Heart right ventricle (tissue), 16 donors: Measurements from ENCODE around the gene F5. TPM values are rescaled to one million over a fixed set of nuclear protein-coding genes. Genes with fewer than 3 reads are reported as not detected.
"Not testable (repeated sequence)": the region's sequence is repeated elsewhere in the genome, so short reads cannot be mapped to it uniquely, and the experiment has no call there.

ENCODE experiments used
- ATAC-seq, 8 donors: fragments of 200-7000 bp; cut with Tn5 transposase; one replicate each; pipeline ENCODE4 v1.9.1; 2020; ENCODE audit warnings: mild to moderate bottlenecking in 8 of 8, moderate library complexity in 8 of 8, moderate number of reproducible peaks in 1 of 8
- DNase-seq, 2 donors: peaks; one replicate each; pipeline ENCODE4 v3.0.0-alpha.2; 2020
- H3K27ac ChIP-seq, 10 donors: fragments of 200-600 bp; sonication (generic) in 2 of 10; one replicate each; pipeline versions ENCODE4 v1.5.0 to v1.8.0; 2020 to 2022; ENCODE audit warnings: mild to moderate bottlenecking in 3 of 10
- H3K27me3 ChIP-seq, 7 donors: fragments of 200-600 bp; one replicate each; pipeline ENCODE4 v1.8.0; 2021 to 2022; ENCODE audit warnings: mild to moderate bottlenecking in 2 of 7
- H3K36me3 ChIP-seq, 9 donors: fragments of 200-600 bp; sonication (generic) in 1 of 9; one replicate each; pipeline versions ENCODE4 v1.5.0 to v1.8.0; 2020 to 2022; ENCODE audit warnings: mild to moderate bottlenecking in 2 of 9
- H3K4me1 ChIP-seq, 9 donors: fragments of 200-600 bp; sonication (generic) in 1 of 9; one replicate each; pipeline versions ENCODE4 v1.5.0 to v1.8.0; 2020 to 2022; ENCODE audit warnings: mild to moderate bottlenecking in 4 of 9
- H3K4me3 ChIP-seq, 10 donors: fragments of 200-600 bp; sonication (generic) in 2 of 10; one replicate each; pipeline versions ENCODE4 v1.5.0 to v1.8.0; 2020 to 2022; ENCODE audit warnings: mild to moderate bottlenecking in 7 of 10, moderate library complexity in 2 of 10
- H3K9me3 ChIP-seq, 11 donors: fragments of 200-600 bp in 10 of 11; sonication (generic) in 2 of 11; one replicate each; pipeline versions ENCODE4 v1.5.0 to v1.8.0; 2013 to 2022; ENCODE audit warnings: mild to moderate bottlenecking in 2 of 11, control low read depth in 1 of 11, moderate library complexity in 1 of 11
- WGBS, 2 donors: extraction: QIAGEN DNeasy Blood & Tissue Kit; methylation state at CpG; one replicate each; pipeline ENCODE4 v1.1.7; 2013; ENCODE audit warnings: inconsistent platforms in 1 of 2; 5-methylcytosine and 5-hydroxymethylcytosine counted together
- intact Hi-C, 10 donors: fragments of 100-400 bp; cut with DNase I; formaldehyde crosslinking; loops; one replicate each; pipeline versions ENCODE4 v1.11.1 to v1.14.2; 2022
- polyA plus RNA-seq, 2 donors: library from polyadenylated mRNA; stranded (reverse); fragments of 200-250 nt; gene quantifications; one replicate each; pipeline ENCODE4 v1.2.3, GENCODE V29; 2013
- total RNA-seq, 10 donors: library from RNA; stranded (reverse); fragmentation: NEBNext Ultra II Directional in 3 of 10; extraction: Animal tissue kit (Norgen Biotek cat#: 25700) in 3 of 10; gene quantifications; one replicate each; pipeline versions ENCODE4 v1.2.1 to v1.2.4, GENCODE V29; 2021 to 2023
- TF ChIP-seq, protein P1 (sequence below), 9 donors: fragments of 200-600 bp; sonication (generic) in 2 of 9; IDR thresholded peaks; one replicate each; pipeline versions ENCODE4 v1.5.0 to v1.8.0; 2021 to 2022; ENCODE audit warnings: antibody characterized with exemption in 9 of 9, mild to moderate bottlenecking in 5 of 9, moderate library complexity in 1 of 9
- donor health status: Arrhythmogenic right ventricular cardiomyopathy.
- donor health status: ischemic (EF 13 %, LVEDD 7.1; RV severe dilation, severe dysfunction).
- donor health status: healthy with polysubstance abuse.
- donor health status: DM: no; HTN: yes; CAD: no.
- donor health status: DM: no; HTN: no; CAD: no.
- donor health status: ischemic (EF 25% LVEDD 6.9; RV normal size, moderate dysfunction).
- donor health status: ischemic (EF 25% LVEDD 5.7; RV mildly dilated, moderate dysfunction).
- donor health status: healthy.
- donor health status: DM: yes; HTN: yes; CAD: no.
- donor health status: Ischemic cardiomyopathy.
- donor health status: ischemic (EF 35%, LVEDD 5.7; RV mildly dilated, moderate dysfunction).
- donor health status: nonischemic (EF 11% LVEDD 7.7; RV severe dilation, severe dysfunction).
- donor health status: DM: yes; HTN: yes; CAD: no.
- donor health status: PGD.
- donor health status: ischemic (EF 29% LVEDD 5.4; RV normal size, mild dysfunction).
- donor health status: nonischemic (EF 23%, LVEDD 6.1; RV moderate dilation, normal function).

Gene F5
- total and polyA plus RNA-seq, 12 donors, result 0.94 to 40.3 (median 6.9) TPM

GRCh38 chr1:169546087-169546995, 39.9 kb downstream of the F5 start:
- Histone ChIP-seq H3K9me3 (no peaks in the 10 kb centered on the region), H3K27ac (no peak overlapping the region), H3K27me3 (peaks cover 0 to 6% (median 0%) of the 10 kb centered on the region in 7 donors), H3K4me1 (no peaks in the 10 kb centered on the region), H3K36me3 (peaks cover 0 to 27% (median 0%) of the 10 kb centered on the region in 9 donors), H3K4me3 (no peak overlapping the region)
- peak in 7 of 8 donors; percentile 63 to 90 (median 78) for ATAC-seq
- 52 to 61% methylated on average over 15 of the region's 15 CpGs for WGBS, 2 donors
- TF ChIP-seq, protein P1, sequence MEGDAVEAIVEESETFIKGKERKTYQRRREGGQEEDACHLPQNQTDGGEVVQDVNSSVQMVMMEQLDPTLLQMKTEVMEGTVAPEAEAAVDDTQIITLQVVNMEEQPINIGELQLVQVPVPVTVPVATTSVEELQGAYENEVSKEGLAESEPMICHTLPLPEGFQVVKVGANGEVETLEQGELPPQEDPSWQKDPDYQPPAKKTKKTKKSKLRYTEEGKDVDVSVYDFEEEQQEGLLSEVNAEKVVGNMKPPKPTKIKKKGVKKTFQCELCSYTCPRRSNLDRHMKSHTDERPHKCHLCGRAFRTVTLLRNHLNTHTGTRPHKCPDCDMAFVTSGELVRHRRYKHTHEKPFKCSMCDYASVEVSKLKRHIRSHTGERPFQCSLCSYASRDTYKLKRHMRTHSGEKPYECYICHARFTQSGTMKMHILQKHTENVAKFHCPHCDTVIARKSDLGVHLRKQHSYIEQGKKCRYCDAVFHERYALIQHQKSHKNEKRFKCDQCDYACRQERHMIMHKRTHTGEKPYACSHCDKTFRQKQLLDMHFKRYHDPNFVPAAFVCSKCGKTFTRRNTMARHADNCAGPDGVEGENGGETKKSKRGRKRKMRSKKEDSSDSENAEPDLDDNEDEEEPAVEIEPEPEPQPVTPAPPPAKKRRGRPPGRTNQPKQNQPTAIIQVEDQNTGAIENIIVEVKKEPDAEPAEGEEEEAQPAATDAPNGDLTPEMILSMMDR (IDR thresholded peaks at IDR 0.05), result peak; percentile 54 to 86 (median 80)
- peak in 1 of 2 donors; percentile 65 for DNase-seq
- intact Hi-C loops, result loop anchor here in 7 of 10 donors (1.0 to 10.0 kb wide), 10 partner anchors 61 to 952 kb away; partner anchors contain the start of gene SLC19A2 (in 1 of the 7)

- intact Hi-C loops, result loop anchor here in 7 of 10 donors (5.0 to 10.0 kb wide), 8 partner anchors 78 to 951 kb away; no protein-coding TSS in a partner anchor
- no peak overlapping the region for H3K4me3 ChIP-seq
- no peak for DNase-seq
- peaks cover 0 to 6% (median 0%) of the 10 kb centered on the region in 7 donors for H3K27me3 ChIP-seq
- no peak for ATAC-seq
- no peak overlapping the region for H3K27ac ChIP-seq
- WGBS, 2 donors, result 86 to 88% methylated on average over 2 of the region's 2 CpGs
- H3K9me3 ChIP-seq, result no peaks in the 10 kb centered on the region
- H3K36me3 ChIP-seq, result peaks cover 0 to 27% (median 0%) of the 10 kb centered on the region in 9 donors
- no peaks in the 10 kb centered on the region for H3K4me1 ChIP-seq
- TF ChIP-seq, protein P1 (IDR thresholded peaks at IDR 0.05), result no peak
Measured at GRCh38 chr1:169545472-169545871, 40.8 kb downstream of the F5 start.

DNA sequence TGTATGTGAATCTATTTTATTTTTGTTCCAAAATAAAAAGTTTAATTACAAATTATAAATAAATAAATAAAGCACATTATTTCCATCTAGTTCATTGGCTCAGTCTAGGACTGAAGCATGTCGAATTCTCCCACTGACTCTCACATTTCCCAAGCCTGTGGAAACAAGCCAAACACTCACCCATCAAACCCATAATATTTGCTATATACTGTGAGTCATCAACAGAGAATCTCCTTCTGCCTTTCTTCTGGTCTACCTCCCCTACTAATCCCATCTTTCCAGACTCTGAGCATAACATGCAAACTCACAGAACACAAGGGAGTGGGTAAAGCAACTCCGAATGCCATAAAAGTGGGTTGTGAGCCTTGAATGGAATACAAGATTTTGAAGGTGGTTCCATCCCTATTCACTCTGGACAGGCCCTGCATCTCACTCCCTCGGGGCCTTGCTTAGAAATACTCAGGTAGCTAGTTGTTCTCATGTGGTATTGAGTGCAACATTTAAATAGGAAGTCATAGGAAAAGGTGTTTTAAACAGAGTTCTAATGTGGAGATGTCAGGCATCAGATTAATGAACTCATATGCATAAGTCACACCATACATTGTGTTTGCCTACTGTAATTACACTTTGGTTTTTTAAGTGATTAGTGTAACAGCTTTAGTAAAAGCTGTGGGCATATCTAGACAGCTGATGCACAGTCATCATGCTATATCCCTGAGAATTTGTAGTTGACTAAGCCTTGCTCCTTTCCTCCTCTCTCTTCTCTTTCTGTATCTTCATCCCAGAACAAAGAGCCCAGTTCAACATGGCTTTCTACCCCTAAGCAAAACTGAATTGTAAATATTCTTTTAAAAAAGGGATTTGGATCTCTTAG, 47.0 kb downstream of the F5 start:
- DNase-seq (no peak), ATAC-seq (no peak)
- Histone ChIP-seq H3K4me3 (no peak overlapping the region), H3K36me3 (peaks cover 0 to 24% (median 0%) of the 10 kb centered on the region in 9 donors), H3K4me1 (no peaks in the 10 kb centered on the region), H3K27me3 (peaks cover 0 to 5% (median 0%) of the 10 kb centered on the region in 7 donors), H3K27ac (no peak overlapping the region), H3K9me3 (no peaks in the 10 kb centered on the region)
- intact Hi-C loops, result no loop called here
- TF ChIP-seq, protein P1 (IDR thresholded peaks at IDR 0.05), result no peak
- WGBS, 2 donors, result 76 to 83% methylated on average over 3 of the region's 3 CpGs

GRCh38 chr1:169534653-169535052, 51.6 kb downstream of the F5 start:
- H3K4me3 ChIP-seq, result no peak overlapping the region
- peaks cover 0 to 5% (median 0%) of the 10 kb centered on the region in 11 donors for H3K9me3 ChIP-seq
- no peak overlapping the region for H3K27ac ChIP-seq
- no peak for ATAC-seq
- TF ChIP-seq, protein P1 (IDR thresholded peaks at IDR 0.05), result no peak
- H3K4me1 ChIP-seq, result no peaks in the 10 kb centered on the region
- WGBS, 2 donors, result 91 to 94% methylated on average over 2 of the region's 2 CpGs
- no peak for DNase-seq
- intact Hi-C loops, result no loop called here
- H3K36me3 ChIP-seq, result peaks cover 0 to 8% (median 0%) of the 10 kb centered on the region in 9 donors
- peaks cover 0 to 3% (median 0%) of the 10 kb centered on the region in 7 donors for H3K27me3 ChIP-seq

GRCh38 chr1:169533528-169534190, 52.6 kb downstream of the F5 start:
- H3K36me3 ChIP-seq, H3K4me1 ChIP-seq, intact Hi-C loops, H3K9me3 ChIP-seq, H3K4me3 ChIP-seq, H3K27ac ChIP-seq, DNase-seq, ATAC-seq, H3K27me3 ChIP-seq: not testable (repeated sequence)
- WGBS, 2 donors, result 86 to 90% methylated on average over 9 of the region's 9 CpGs
